CD14-positive monocyte (primary cell): ENCODE data around the gene C5. TPM values are rescaled to one million over a fixed set of nuclear protein-coding genes. Genes with fewer than 3 reads are reported as not detected.

Experiments used
- DNase-seq, 3 donors: peaks; one replicate each; pipeline ENCODE4 v3.0.0-alpha.2; 2011 to 2022
- H2AFZ ChIP-seq: 2 replicates; pipeline ENCODE4 v1.6.0; 2012; ENCODE audit warnings: mild to moderate bottlenecking, low read depth, low read length, inconsistent platforms; ENCODE audit not compliant: insufficient read depth, poor library complexity, severe bottlenecking
- H3K27ac ChIP-seq, 2 donors: 1 replicate in 1 of 2; 2 replicates in 1 of 2; pipeline ENCODE4 v1.5.1; 2012 to 2013; ENCODE audit warnings: low read length in 2 of 2, control low read depth in 1 of 2, inconsistent platforms in 1 of 2, low read depth in 1 of 2, mild to moderate bottlenecking in 1 of 2
- H3K27me3 ChIP-seq, 2 donors: one replicate each; pipeline versions ENCODE4 v1.6.0 to v1.6.1; 2011 to 2013; ENCODE audit warnings: low read length in 2 of 2; ENCODE audit not compliant: control insufficient read depth in 2 of 2, insufficient read depth in 2 of 2
- H3K36me3 ChIP-seq, 2 donors: replicated peaks in 1 of 2; 1 replicate in 1 of 2; 2 replicates in 1 of 2; pipeline versions ENCODE4 v1.5.1 to v1.6.1; 2012 to 2013; ENCODE audit warnings: low read length in 2 of 2, control low read depth in 1 of 2, inconsistent platforms in 1 of 2, mild to moderate bottlenecking in 1 of 2; ENCODE audit not compliant: insufficient read depth in 2 of 2, control insufficient read depth in 1 of 2
- H3K4me1 ChIP-seq, 2 donors: 1 replicate in 1 of 2; 2 replicates in 1 of 2; pipeline versions ENCODE4 v1.5.1 to v1.6.1; 2012 to 2013; ENCODE audit warnings: low read length in 2 of 2, control low read depth in 1 of 2, inconsistent platforms in 1 of 2, mild to moderate bottlenecking in 1 of 2, moderate library complexity in 1 of 2; ENCODE audit not compliant: insufficient read depth in 2 of 2, control insufficient read depth in 1 of 2
- H3K4me2 ChIP-seq: replicated peaks from 2 replicates; pipeline ENCODE3; 2012; ENCODE audit warnings: low read length, moderate library complexity, mild to moderate bottlenecking; ENCODE audit not compliant: poor library complexity, severe bottlenecking; ENCODE audit errors: extremely low read depth
- H3K4me3 ChIP-seq, 3 experiments: fragments of 200-600 bp in 1 of 3; sonication (generic) in 1 of 3; replicated peaks in 1 of 3; 1 replicate in 2 of 3; 2 replicates in 1 of 3; pipeline ENCODE4 v1.5.1; 2011 to 2013; ENCODE audit warnings: low read length in 3 of 3, mild to moderate bottlenecking in 3 of 3, control low read depth in 2 of 3, low read depth in 2 of 3, inconsistent platforms in 1 of 3, moderate library complexity in 1 of 3
- H3K79me2 ChIP-seq: 2 replicates; pipeline ENCODE4 v1.6.0; 2012; ENCODE audit warnings: mild to moderate bottlenecking, control low read depth, inconsistent platforms, low read length, moderate library complexity; ENCODE audit not compliant: insufficient read depth
- H3K9ac ChIP-seq: 2 replicates; pipeline ENCODE4 v1.6.0; 2017; ENCODE audit warnings: low read length, mild to moderate bottlenecking; ENCODE audit not compliant: insufficient read depth, poor library complexity, severe bottlenecking
- H3K9me3 ChIP-seq, 2 donors: replicated peaks in 1 of 2; 1 replicate in 1 of 2; 2 replicates in 1 of 2; pipeline versions ENCODE4 v1.5.1 to v1.6.1; 2012 to 2013; ENCODE audit warnings: low read length in 2 of 2, control low read depth in 1 of 2; ENCODE audit not compliant: control insufficient read depth in 1 of 2, insufficient read depth in 1 of 2
- H4K20me1 ChIP-seq: 2 replicates; pipeline ENCODE4 v1.6.0; 2012; ENCODE audit warnings: mild to moderate bottlenecking, low read length, control low read depth, moderate library complexity; ENCODE audit not compliant: insufficient read depth
- H3K27ac Mint-ChIP-seq, 7 donors: one replicate each; pipeline ENCODE4 v1.8.0; 2020; ENCODE audit warnings: mild to moderate bottlenecking in 7 of 7, mixed read lengths in 7 of 7, moderate library complexity in 6 of 7, inconsistent platforms in 2 of 7
- H3K27me3 Mint-ChIP-seq, 3 donors: one replicate each; pipeline ENCODE4 v1.8.0; 2021 to 2022; ENCODE audit warnings: low read depth in 3 of 3, mild to moderate bottlenecking in 3 of 3, mixed read lengths in 3 of 3, moderate library complexity in 3 of 3, inconsistent platforms in 1 of 3
- H3K36me3 Mint-ChIP-seq, 2 donors: one replicate each; pipeline ENCODE4 v1.8.0; 2020; ENCODE audit warnings: mixed read lengths in 2 of 2, inconsistent platforms in 1 of 2, mild to moderate bottlenecking in 1 of 2
- H3K4me1 Mint-ChIP-seq: one replicate; pipeline ENCODE4 v1.8.0; 2020; ENCODE audit warnings: mild to moderate bottlenecking, mixed read lengths
- H3K4me3 Mint-ChIP-seq, 2 donors: one replicate each; pipeline ENCODE4 v1.8.0; 2020; ENCODE audit warnings: mild to moderate bottlenecking in 2 of 2, mixed read lengths in 2 of 2, moderate library complexity in 1 of 2
- H3K9me3 Mint-ChIP-seq, 7 donors: one replicate each; pipeline ENCODE4 v1.8.0; 2020 to 2022; ENCODE audit warnings: mixed read lengths in 7 of 7, mild to moderate bottlenecking in 6 of 7, moderate library complexity in 6 of 7, inconsistent platforms in 2 of 7
- WGBS: methylation state at CpG from one replicate; pipeline ENCODE4 v1.1.5; 2013; ENCODE audit warnings: missing lambda C conversion rate; ENCODE audit not compliant: insufficient coverage; 5-methylcytosine and 5-hydroxymethylcytosine counted together
- intact Hi-C, 2 donors: fragments of 100-400 bp; cut with micrococcal nuclease; formaldehyde crosslinking; loops; one replicate each; pipeline versions ENCODE4 v1.15.0 to v1.15.1; 2023
- polyA plus RNA-seq, 3 donors: library from polyadenylated mRNA; depleted of rRNA in 1 of 3; unstranded in 2 of 3; stranded (reverse) in 1 of 3; fragments of 300-500 nt in 2 of 3; fragments of >200 nt in 1 of 3; fragmentation: Illumina TruSeq in 2 of 3; gene quantifications; 1 replicate in 2 of 3; 2 replicates in 1 of 3; pipeline ENCODE4 v1.2.3, GENCODE V29; 2012 to 2021
- TF ChIP-seq, protein P1 (sequence below): fragments of 200-600 bp; IDR thresholded peaks from one replicate; pipeline ENCODE4 v1.8.0; 2022; ENCODE audit warnings: antibody characterized with exemption, mild to moderate bottlenecking

The C5 gene
- polyA plus RNA-seq, 3 donors: 0.66 to 3.5 (median 1.2) TPM

DNA sequence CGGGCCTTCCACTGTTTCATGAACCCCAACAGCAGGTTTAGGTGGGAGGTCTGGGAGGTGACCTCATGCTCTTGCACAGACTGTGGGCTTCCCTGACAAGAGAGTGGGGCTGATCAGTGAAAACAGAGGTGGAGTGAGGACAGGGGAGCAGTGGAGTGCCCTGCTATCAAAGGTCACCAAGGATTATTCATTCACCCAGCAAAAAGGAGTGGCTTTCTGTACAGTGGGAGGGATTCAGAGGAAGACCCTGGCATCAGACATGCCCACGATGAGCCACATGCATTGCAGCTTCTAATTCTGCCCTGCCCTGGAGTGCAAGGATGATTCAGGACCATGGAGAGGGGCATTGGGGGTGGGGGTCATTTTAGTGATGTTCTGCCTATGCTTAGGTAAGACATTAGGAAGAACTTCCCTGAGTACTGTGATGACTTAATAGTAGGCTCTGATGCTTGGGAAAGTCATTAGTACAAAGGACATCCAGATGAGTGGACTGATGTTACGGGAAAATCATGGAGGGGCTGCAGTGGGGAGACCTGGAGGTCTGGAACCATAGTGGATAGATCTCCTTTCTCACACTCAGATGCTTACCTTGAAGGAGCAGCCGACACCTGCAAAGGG lies 136.3 kb downstream of the C5 start:
- H2AFZ ChIP-seq: no peak overlapping the region
- no peaks in the 10 kb centered on the region for H3K27me3 ChIP-seq
- peaks cover 7% of the 10 kb centered on the region for H3K4me1 Mint-ChIP-seq
- H3K4me3 ChIP-seq: no peak overlapping the region
- 100% methylated on average over 3 of the region's 4 CpGs for WGBS
- no peak overlapping the region for H3K9ac ChIP-seq
- H3K27ac ChIP-seq: no peak overlapping the region
- peaks cover 0 to 6% (median 2%) of the 10 kb centered on the region in 7 donors for H3K9me3 Mint-ChIP-seq
- no peaks in the 10 kb centered on the region for H4K20me1 ChIP-seq
- H3K4me3 Mint-ChIP-seq: no peak overlapping the region
- H3K27me3 Mint-ChIP-seq: peaks cover 0 to 1% (median 0%) of the 10 kb centered on the region in 3 donors
- no peaks in the 10 kb centered on the region for H3K79me2 ChIP-seq
- H3K4me2 ChIP-seq: no peak overlapping the region
- TF ChIP-seq, protein P1, sequence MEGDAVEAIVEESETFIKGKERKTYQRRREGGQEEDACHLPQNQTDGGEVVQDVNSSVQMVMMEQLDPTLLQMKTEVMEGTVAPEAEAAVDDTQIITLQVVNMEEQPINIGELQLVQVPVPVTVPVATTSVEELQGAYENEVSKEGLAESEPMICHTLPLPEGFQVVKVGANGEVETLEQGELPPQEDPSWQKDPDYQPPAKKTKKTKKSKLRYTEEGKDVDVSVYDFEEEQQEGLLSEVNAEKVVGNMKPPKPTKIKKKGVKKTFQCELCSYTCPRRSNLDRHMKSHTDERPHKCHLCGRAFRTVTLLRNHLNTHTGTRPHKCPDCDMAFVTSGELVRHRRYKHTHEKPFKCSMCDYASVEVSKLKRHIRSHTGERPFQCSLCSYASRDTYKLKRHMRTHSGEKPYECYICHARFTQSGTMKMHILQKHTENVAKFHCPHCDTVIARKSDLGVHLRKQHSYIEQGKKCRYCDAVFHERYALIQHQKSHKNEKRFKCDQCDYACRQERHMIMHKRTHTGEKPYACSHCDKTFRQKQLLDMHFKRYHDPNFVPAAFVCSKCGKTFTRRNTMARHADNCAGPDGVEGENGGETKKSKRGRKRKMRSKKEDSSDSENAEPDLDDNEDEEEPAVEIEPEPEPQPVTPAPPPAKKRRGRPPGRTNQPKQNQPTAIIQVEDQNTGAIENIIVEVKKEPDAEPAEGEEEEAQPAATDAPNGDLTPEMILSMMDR: no peak
- DNase-seq: no peak
- no peaks in the 10 kb centered on the region for H3K36me3 ChIP-seq
- H3K27ac Mint-ChIP-seq: peak overlapping the region in 2 of 7 donors; percentile 20 to 33
- peaks cover 17 to 37% of the 10 kb centered on the region in 2 donors for H3K36me3 Mint-ChIP-seq
- H3K4me1 ChIP-seq: peaks cover 5 to 9% of the 10 kb centered on the region in 2 donors
- no peaks in the 10 kb centered on the region for H3K9me3 ChIP-seq
- intact Hi-C loops: no loop called here

DNA sequence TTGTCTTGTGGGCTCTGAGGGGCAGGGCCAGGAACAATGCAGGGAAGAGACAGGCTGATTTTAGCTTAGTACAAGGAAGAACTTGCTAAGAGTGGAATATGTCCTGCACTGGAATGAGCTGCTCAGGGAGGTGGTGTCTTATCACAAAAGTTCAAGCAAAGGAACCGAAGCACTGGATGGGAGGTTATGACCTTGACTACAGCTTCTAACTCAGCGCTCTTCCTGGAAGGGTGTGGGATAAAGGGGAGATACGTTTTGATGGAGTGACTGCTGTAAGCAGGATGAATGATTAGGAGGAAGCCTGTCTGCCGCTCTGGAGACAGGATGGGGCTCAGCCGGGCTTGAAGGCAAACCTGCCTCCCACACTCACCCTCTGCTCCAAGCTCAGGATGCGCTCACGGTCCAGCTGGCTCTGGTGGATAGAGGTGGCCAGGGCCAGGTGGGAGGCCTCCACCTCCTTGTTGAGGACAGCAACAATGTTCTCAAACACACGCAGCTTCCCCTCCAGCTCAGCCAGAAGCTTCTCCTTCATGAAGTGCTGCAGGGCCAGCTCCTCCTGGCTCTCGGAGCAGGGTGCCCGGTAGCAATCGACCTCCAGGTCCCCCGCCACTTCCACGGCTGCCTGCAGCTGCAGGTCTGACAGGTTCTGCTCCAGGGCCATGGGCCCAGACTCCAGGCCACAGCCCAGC lies 137.0 kb downstream of the C5 start:
- Mint-ChIP-seq H3K4me3 (no peak overlapping the region), H3K9me3 (peaks cover 0 to 6% (median 2%) of the 10 kb centered on the region in 7 donors), H3K4me1 (peaks cover 7% of the 10 kb centered on the region), H3K36me3 (peaks cover 18 to 37% of the 10 kb centered on the region in 2 donors), H3K27me3 (peaks cover 0 to 1% (median 0%) of the 10 kb centered on the region in 3 donors), H3K27ac (no peak overlapping the region)
- H3K36me3 ChIP-seq: no peaks in the 10 kb centered on the region
- no peak for DNase-seq
- H2AFZ ChIP-seq: no peak overlapping the region
- H3K4me3 ChIP-seq: no peak overlapping the region
- intact Hi-C loops: no loop called here
- H3K4me2 ChIP-seq: no peak overlapping the region
- no peak overlapping the region for H3K9ac ChIP-seq
- H3K27me3 ChIP-seq: no peaks in the 10 kb centered on the region
- no peaks in the 10 kb centered on the region for H3K9me3 ChIP-seq
- no peak overlapping the region for H3K27ac ChIP-seq
- no peaks in the 10 kb centered on the region for H4K20me1 ChIP-seq
- peaks cover 5 to 9% of the 10 kb centered on the region in 2 donors for H3K4me1 ChIP-seq
- 97% methylated on average over 8 of the region's 13 CpGs for WGBS
- TF ChIP-seq, protein P1: no peak
- no peaks in the 10 kb centered on the region for H3K79me2 ChIP-seq
